Tibial nerve (tissue), 3 donors: ENCODE results near the gene TMEM38B.

Source experiments
- CTCF ChIP-seq, 5 experiments: fragments of 200-600 bp in 3 of 5; fragments of 450-650 bp in 2 of 5; sonication (generic) in 3 of 5; IDR thresholded peaks; one replicate each; pipeline ENCODE4 v1.5.1; 2016 to 2019; ENCODE audit warnings: antibody characterized with exemption in 5 of 5, mild to moderate bottlenecking in 3 of 5, moderate library complexity in 2 of 5
- POLR2A ChIP-seq, 2 donors: fragments of 450-650 bp; IDR thresholded peaks; one replicate each; pipeline ENCODE4 v1.6.1; 2017; ENCODE audit warnings: antibody characterized with exemption in 2 of 2, mild to moderate bottlenecking in 2 of 2, moderate library complexity in 2 of 2

- TF ChIP-seq CTCF (IDR thresholded peaks at IDR 0.05) = no peak
- TF ChIP-seq POLR2A (IDR thresholded peaks at IDR 0.05) = no peak
Observed at GRCh38 chr9:105651806-105652205, 42.5 kb upstream of the TMEM38B start.
